GM19193 (cell line): ENCODE results near the gene CIAO3.

Experiments
- POLR2A ChIP-seq: IDR thresholded peaks from 4 replicates; pipeline ENCODE4 v1.6.1; 2011; ENCODE audit not compliant: insufficient read depth, insufficient read length; ENCODE audit errors: extremely low read depth

CIAO3 gene

DNA sequence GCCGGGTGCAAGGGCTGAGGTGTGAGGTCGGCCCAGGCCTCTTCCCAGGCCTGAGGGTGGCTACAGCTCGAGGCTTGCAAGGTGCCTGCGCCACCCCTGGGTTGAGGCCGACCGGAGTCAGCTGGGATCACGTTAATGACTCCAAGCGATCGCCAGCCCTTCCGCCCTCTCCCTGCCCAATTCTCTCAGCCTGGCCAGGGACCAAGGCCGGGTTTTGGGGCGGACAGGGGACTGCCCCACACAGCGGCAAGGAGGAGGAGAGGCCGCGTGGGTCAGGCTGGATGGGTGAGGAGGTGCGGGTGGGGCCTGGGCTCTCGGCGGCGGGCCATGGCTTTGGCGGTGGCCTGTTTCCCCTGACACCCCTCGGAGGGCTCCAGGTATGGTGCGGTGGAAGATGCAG lies 47.4 kb downstream of the CIAO3 start:
- no peak for TF ChIP-seq POLR2A

DNA sequence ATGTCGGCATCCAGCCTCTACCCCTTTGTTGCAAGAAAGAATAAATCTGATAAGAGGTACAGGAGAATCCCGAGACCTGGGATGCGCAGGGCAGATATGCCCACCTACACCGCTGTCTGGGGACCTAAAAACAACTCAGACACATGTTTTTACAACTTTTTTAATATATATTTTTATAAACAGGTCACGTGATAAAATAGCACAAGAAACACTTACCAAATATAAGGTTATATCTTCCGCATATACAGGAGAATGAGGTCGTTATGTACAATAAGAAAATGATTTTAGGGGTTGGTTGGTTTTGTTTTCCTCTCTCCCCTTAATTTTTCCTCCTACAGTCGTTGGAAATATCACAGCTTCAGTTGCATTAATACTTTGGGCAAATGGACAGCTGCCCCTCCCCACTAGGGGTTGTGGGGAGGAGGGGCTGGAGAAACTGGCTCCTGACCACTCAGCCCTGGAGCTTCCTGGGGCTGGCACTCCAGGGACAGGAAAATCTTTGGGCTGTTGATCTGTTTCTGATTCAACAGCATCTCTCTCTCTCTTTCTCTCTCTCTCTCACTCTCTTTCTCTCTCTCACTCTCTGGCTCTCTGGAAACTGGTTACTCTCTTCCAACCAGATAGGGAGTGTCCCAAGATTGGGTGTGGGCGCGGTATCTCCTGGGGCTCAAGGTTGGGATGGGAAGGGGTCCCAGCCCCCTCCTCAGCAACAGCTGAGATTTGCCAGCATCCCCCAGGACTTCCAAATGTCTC lies 48.3 kb downstream of the CIAO3 start:
- TF ChIP-seq POLR2A: no peak

- no peak for TF ChIP-seq POLR2A
Measured at GRCh38 chr16:689175-689897, 51.5 kb downstream of the CIAO3 start.

GRCh38 chr16:687499-687898 lies 53.3 kb downstream of the CIAO3 start:
- TF ChIP-seq POLR2A: no peak

- no peak for TF ChIP-seq POLR2A
Measured at GRCh38 chr16:686459-687260, 54.1 kb downstream of the CIAO3 start.

DNA sequence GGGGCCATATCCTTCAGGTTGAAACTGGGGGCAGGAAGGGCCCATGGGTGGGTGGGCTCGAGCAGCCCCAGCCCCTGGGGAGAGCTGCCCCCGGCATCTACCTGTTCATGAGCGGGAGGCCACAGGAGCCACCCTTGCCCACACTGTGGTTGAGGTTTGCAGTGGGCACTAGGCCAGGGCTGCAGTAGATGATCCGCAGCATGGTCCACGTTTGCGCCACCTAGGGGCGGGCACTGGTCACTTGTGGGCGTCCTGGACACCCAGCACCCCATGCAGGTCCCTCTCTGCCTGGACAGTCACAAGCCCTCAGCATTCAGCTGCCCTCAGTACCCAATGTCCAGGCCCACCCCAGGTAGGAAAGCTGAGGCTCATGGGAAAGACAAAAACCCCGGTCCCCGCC lies 54.8 kb downstream of the CIAO3 start:
- no peak for TF ChIP-seq POLR2A

DNA sequence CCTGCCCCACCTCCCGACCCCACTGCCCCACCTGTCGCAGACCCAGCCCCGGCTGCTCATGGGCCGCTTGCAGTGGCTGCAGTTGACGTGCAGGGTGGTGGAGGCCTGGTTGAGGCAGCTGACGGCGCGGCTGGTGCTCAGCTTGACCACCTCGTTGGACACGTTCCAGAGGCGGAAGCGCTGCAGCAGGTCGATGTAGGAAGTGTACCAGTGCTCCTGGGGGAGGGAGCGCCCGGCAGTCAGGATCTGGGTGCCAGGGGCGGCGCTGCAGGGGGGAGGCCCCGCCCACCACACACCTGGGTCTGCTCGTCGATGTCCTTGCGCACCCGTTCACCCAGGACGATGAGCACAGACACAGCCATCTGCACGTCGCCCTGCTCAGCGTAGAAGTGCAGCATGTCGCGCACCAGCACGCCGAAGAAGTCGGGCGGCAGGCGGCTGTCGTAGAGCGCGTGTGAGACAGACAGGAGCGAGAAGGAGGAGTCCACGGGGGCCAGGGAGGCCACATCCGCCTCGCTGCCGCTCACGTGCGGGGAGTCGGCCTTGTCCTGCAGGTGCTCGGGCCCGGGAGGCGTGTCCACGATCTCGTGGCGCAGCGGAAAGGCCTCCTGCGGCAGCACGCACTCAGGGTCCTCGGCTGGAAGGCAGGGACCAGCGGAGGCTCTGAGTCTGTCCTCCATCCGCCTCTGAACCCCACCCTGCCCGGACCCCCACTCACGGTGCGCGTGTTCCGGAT lies 55.7 kb downstream of the CIAO3 start:
- no peak for TF ChIP-seq POLR2A

GRCh38 chr16:684071-684794 lies 56.6 kb downstream of the CIAO3 start, which contains the start of gene JMJD8:
Gene JMJD8 (minus strand): TSS chr16:684334. CDS start chr16:684319, 15 bp downstream.
- TF ChIP-seq POLR2A: peak; percentile 91

- no peak for TF ChIP-seq POLR2A
Measured at GRCh38 chr16:683396-684070, 57.3 kb downstream of the CIAO3 start.

- TF ChIP-seq POLR2A: no peak
Measured at GRCh38 chr16:682493-683395, 58.1 kb downstream of the CIAO3 start.

DNA sequence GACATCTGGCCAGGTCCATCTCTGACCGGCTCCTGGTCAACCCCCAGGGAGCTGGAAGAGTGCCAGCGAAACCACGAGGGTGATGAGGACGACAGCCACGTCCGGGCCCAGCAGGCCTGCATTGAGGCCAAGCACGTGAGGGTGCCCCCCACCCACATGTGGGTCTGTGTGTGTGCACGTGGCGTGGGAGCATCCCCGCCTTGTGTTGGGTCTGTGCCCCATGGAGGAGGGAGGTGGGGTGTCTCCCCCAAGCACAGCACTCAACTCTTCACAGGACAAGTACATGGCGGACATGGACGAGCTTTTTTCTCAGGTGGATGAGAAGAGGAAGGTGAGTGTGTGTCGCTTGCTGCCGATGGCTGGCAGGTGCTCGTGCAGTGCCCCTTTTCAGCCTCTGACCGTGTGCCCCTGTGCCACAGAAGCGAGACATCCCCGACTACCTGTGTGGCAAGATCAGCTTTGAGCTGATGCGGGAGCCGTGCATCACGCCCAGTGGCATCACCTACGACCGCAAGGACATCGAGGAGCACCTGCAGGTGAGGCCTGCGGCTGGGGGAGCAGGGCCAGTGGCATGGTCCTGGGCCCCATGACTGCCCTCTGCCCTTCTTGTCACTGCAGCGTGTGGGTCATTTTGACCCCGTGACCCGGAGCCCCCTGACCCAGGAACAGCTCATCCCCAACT lies 58.9 kb downstream of the CIAO3 start:
- no peak for TF ChIP-seq POLR2A
